ENCODE measurements around the gene NLRP7. TPM values are rescaled to one million over a fixed set of nuclear protein-coding genes. Genes with fewer than 3 reads are reported as not detected.
"Not testable (repeated sequence)": the region's sequence is repeated elsewhere in the genome, so short reads cannot be mapped to it uniquely, and the experiment has no call there.

NLRP7 gene
- total RNA-seq, 1 experiment from 2014 or later = 1.1 TPM

GRCh38 chr19:54939538-54939937, 7.8 kb downstream of the NLRP7 start:
- peaks cover 0 to 17% of the 10 kb centered on the region in 2 experiments; a peak in 2 of 4 replicates for H3K4me1 Mint-ChIP-seq

More at GRCh38 chr19:54939538-54939937, 7.8 kb downstream of the NLRP7 start:
- H3K4me1 ChIP-seq (ENCODE audit: insufficient read depth, low read length); H3K27me3 ChIP-seq (ENCODE audit: insufficient read depth, low read length); H3K14ac ChIP-seq (ENCODE audit: insufficient read depth, low read length); DNase-seq; H3K27ac Mint-ChIP-seq; H4K5ac ChIP-seq (ENCODE audit: insufficient read length, low read depth, low read length); H3K27me3 Mint-ChIP-seq (ENCODE audit: low read depth); H3K9ac ChIP-seq (ENCODE audit: extremely low read depth, insufficient read length, low read length); H3K23me2 ChIP-seq (ENCODE audit: insufficient read length, low read depth, low read length, poor library complexity, severe bottlenecking); H3T11ph ChIP-seq (ENCODE audit: low read length); H3K4me2 ChIP-seq (ENCODE audit: insufficient read depth, insufficient read length, low read length); H2BK12ac ChIP-seq (ENCODE audit: insufficient read length, low read depth, low read length); H3K18ac ChIP-seq (ENCODE audit: insufficient read length, low read depth, low read length); H3K79me2 ChIP-seq (ENCODE audit: insufficient read depth, low read length); H2BK120ac ChIP-seq (ENCODE audit: low read depth, low read length, poor library complexity, severe bottlenecking); H2AFZ ChIP-seq (ENCODE audit: low read length); H2BK5ac ChIP-seq (ENCODE audit: insufficient read length, low read length); H3K9me3 ChIP-seq (ENCODE audit: control insufficient read depth, low read depth, low read length); H2BK15ac ChIP-seq (ENCODE audit: low read depth, low read length); H4K91ac ChIP-seq (ENCODE audit: insufficient read length, low read depth, low read length); H3K23ac ChIP-seq (ENCODE audit: insufficient read length, low read depth, low read length); H3K79me1 ChIP-seq (ENCODE audit: insufficient read depth, low read depth, low read length, poor library complexity, severe bottlenecking); H3K4me3 Mint-ChIP-seq; H3K4ac ChIP-seq (ENCODE audit: low read depth, low read length); H3K27ac ChIP-seq (ENCODE audit: insufficient read length, low read depth, low read length); H2AK5ac ChIP-seq (ENCODE audit: insufficient read length, low read length); H4K20me1 ChIP-seq (ENCODE audit: control insufficient read depth, insufficient read depth, insufficient read length); H3K56ac ChIP-seq (ENCODE audit: insufficient read length, low read depth, low read length); H4K8ac ChIP-seq (replicated peaks; ENCODE audit: insufficient read length, low read depth, low read length); H2BK20ac ChIP-seq (ENCODE audit: low read depth, low read length, poor library complexity, severe bottlenecking); H3K36me3 Mint-ChIP-seq (ENCODE audit: insufficient read depth in 1 of 3, low read depth in 3 of 3): not testable (repeated sequence)
- WGBS (ENCODE audit: extremely low coverage, insufficient read length, low lambda C conversion rate) = no CpG with 5 or more reads among the region's 28 CpGs
- peaks cover 0 to 87% of the 10 kb centered on the region in 2 experiments; a peak in 4 of 5 replicates for H3K9me3 Mint-ChIP-seq
